Naive B cell (primary cell): ENCODE results near the gene XRCC2. TPM values are rescaled to one million over a fixed set of nuclear protein-coding genes. Genes with fewer than 3 reads are reported as not detected.
"Not testable (repeated sequence)": the region's sequence is repeated elsewhere in the genome, so short reads cannot be mapped to it uniquely, and the experiment has no call there.

Experiments used
- ATAC-seq, 2 donors: fragments of 150-1000 bp; cut with Tn5 transposase; 2 replicates each; pipeline ENCODE4 v1.10.0; 2021; ENCODE audit warnings: low read depth in 2 of 2, mild to moderate bottlenecking in 2 of 2, moderate library complexity in 2 of 2
- DNase-seq: peaks from one replicate; pipeline ENCODE4 v3.0.0; 2022
- H3K27ac Mint-ChIP-seq, 6 donors: one replicate each; pipeline ENCODE4 v1.8.0; 2020 to 2022; ENCODE audit warnings: mild to moderate bottlenecking in 6 of 6, mixed read lengths in 6 of 6, moderate library complexity in 5 of 6, inconsistent platforms in 2 of 6
- H3K27me3 Mint-ChIP-seq, 3 donors: one replicate each; pipeline ENCODE4 v1.8.0; 2021 to 2022; ENCODE audit warnings: mixed read lengths in 3 of 3, mild to moderate bottlenecking in 1 of 3
- H3K36me3 Mint-ChIP-seq, 2 donors: one replicate each; pipeline ENCODE4 v1.8.0; 2020 to 2022; ENCODE audit warnings: mixed read lengths in 2 of 2, inconsistent platforms in 1 of 2, mild to moderate bottlenecking in 1 of 2
- H3K4me1 Mint-ChIP-seq, 3 donors: one replicate each; pipeline ENCODE4 v1.8.0; 2020 to 2022; ENCODE audit warnings: mixed read lengths in 3 of 3, inconsistent platforms in 1 of 3, mild to moderate bottlenecking in 1 of 3, moderate library complexity in 1 of 3
- H3K4me3 Mint-ChIP-seq, 8 donors: one replicate each; pipeline ENCODE4 v1.8.0; 2020 to 2022; ENCODE audit warnings: mild to moderate bottlenecking in 8 of 8, mixed read lengths in 8 of 8, moderate library complexity in 8 of 8, inconsistent platforms in 2 of 8
- H3K9me3 Mint-ChIP-seq, 7 donors: one replicate each; pipeline ENCODE4 v1.8.0; 2020 to 2022; ENCODE audit warnings: mixed read lengths in 7 of 7, mild to moderate bottlenecking in 5 of 7, inconsistent platforms in 2 of 7, moderate library complexity in 1 of 7
- polyA plus RNA-seq, 6 donors: library from polyadenylated mRNA; unstranded; fragments of 300-500 nt; fragmentation: Illumina TruSeq; gene quantifications; one replicate each; pipeline ENCODE4 v1.2.3, GENCODE V29; 2021; ENCODE audit warnings: low read depth in 6 of 6

XRCC2 gene
- polyA plus RNA-seq, 6 donors from 2014 or later, result 0.21 to 1.2 (median 0.39) TPM; not detected in 2

DNA sequence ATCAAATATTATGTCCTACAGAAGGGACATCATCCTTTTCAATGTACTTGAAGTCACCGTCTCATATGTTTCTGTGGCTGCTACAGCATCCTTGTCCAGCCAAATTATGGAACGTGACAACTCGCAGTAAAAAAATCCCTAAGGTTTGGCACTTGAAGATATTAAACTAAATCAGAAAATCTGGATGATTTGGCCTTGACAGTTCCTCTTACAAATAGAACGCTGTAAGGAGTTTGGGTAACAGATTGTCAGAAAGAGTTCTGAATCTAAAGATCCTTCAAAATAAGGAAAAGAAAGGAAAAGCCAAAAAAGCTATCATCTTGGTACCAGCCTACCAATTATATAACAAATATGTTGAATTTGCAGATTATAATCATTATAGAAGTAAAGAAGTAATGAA, 21.0 kb downstream of the XRCC2 start:
- no peak for ATAC-seq
- DNase-seq, result no peak
- Mint-ChIP-seq H3K4me1 (no peaks in the 10 kb centered on the region), H3K4me3 (no peak overlapping the region), H3K27ac (no peak overlapping the region), H3K36me3 (peaks cover 0 to 3% of the 10 kb centered on the region in 2 donors), H3K9me3 (no peaks in the 10 kb centered on the region), H3K27me3 (no peaks in the 10 kb centered on the region)

- H3K36me3 Mint-ChIP-seq, result peaks cover 8 to 12% of the 10 kb centered on the region in 2 donors
- no peak for DNase-seq
- H3K9me3 Mint-ChIP-seq, result peaks cover 0 to 10% (median 0%) of the 10 kb centered on the region in 7 donors
- H3K27me3 Mint-ChIP-seq, result no peaks in the 10 kb centered on the region
- peaks cover 0 to 4% (median 0%) of the 10 kb centered on the region in 3 donors for H3K4me1 Mint-ChIP-seq
- H3K4me3 Mint-ChIP-seq, result no peak overlapping the region
- peak overlapping the region in 1 of 6 donors; percentile 47 for H3K27ac Mint-ChIP-seq
- ATAC-seq, result no peak
Measured at GRCh38 chr7:152649220-152649619, 26.7 kb downstream of the XRCC2 start.

GRCh38 chr7:152647009-152647408, 28.9 kb downstream of the XRCC2 start:
- Mint-ChIP-seq H3K9me3 (peaks cover 0 to 10% (median 0%) of the 10 kb centered on the region in 7 donors), H3K27ac (no peak overlapping the region), H3K36me3 (peaks cover 8 to 9% of the 10 kb centered on the region in 2 donors), H3K27me3 (no peaks in the 10 kb centered on the region), H3K4me3 (no peak overlapping the region), H3K4me1 (peaks cover 0 to 4% (median 0%) of the 10 kb centered on the region in 3 donors)
- no peak for DNase-seq
- ATAC-seq, result no peak

GRCh38 chr7:152646579-152646978, 29.4 kb downstream of the XRCC2 start:
- not testable (repeated sequence) for DNase-seq, H3K27me3 Mint-ChIP-seq, ATAC-seq, H3K36me3 Mint-ChIP-seq, H3K4me3 Mint-ChIP-seq, H3K4me1 Mint-ChIP-seq, H3K27ac Mint-ChIP-seq
- peaks cover 0 to 10% (median 0%) of the 10 kb centered on the region in 7 donors for H3K9me3 Mint-ChIP-seq

- DNase-seq, result no peak
- Mint-ChIP-seq H3K4me3 (no peak overlapping the region), H3K36me3 (peaks cover 5 to 8% of the 10 kb centered on the region in 2 donors), H3K9me3 (peaks cover 0 to 10% (median 0%) of the 10 kb centered on the region in 7 donors), H3K27me3 (no peaks in the 10 kb centered on the region), H3K4me1 (peaks cover 0 to 4% (median 0%) of the 10 kb centered on the region in 3 donors), H3K27ac (peak overlapping the region in 1 of 6 donors; percentile 32)
- ATAC-seq, result no peak
Measured at GRCh38 chr7:152643979-152644559, 31.9 kb downstream of the XRCC2 start.

GRCh38 chr7:152641384-152641783, 34.6 kb downstream of the XRCC2 start:
- Mint-ChIP-seq H3K27ac (peak overlapping the region in 1 of 6 donors; percentile 81), H3K36me3 (no peaks in the 10 kb centered on the region), H3K9me3 (peaks cover 0 to 3% (median 0%) of the 10 kb centered on the region in 7 donors), H3K27me3 (no peaks in the 10 kb centered on the region), H3K4me3 (no peak overlapping the region), H3K4me1 (peaks cover 0 to 4% (median 0%) of the 10 kb centered on the region in 3 donors)
- ATAC-seq (no peak), DNase-seq (no peak)

DNA sequence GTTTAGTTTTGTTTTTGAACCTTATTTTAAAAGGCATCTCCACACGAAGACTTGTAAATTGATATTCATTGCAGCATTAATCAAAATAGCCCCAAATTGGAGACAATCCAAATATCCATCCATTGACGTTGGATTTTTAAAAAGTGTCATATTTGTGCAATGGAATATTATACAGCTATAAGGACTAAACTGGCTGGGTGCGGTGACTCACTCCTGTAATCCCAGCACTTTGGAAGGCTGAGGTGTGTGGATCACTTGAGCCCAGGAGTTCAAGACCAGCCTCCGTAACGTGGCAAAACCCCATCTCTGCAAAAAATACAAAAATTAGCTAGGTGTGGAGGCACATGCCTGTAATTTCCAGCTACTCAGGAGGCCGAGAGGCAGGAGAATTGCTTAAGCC, 35.1 kb downstream of the XRCC2 start:
- ATAC-seq (no peak), DNase-seq (no peak)
- H3K27me3 Mint-ChIP-seq, result no peaks in the 10 kb centered on the region
- H3K4me3 Mint-ChIP-seq, result no peak overlapping the region
- no peaks in the 10 kb centered on the region for H3K36me3 Mint-ChIP-seq
- H3K9me3 Mint-ChIP-seq, result no peaks in the 10 kb centered on the region
- H3K27ac Mint-ChIP-seq, result no peak overlapping the region
- no peaks in the 10 kb centered on the region for H3K4me1 Mint-ChIP-seq

- no peaks in the 10 kb centered on the region for H3K9me3 Mint-ChIP-seq
- no peak for ATAC-seq
Measured at GRCh38 chr7:152637920-152638580, 37.9 kb downstream of the XRCC2 start.

DNA sequence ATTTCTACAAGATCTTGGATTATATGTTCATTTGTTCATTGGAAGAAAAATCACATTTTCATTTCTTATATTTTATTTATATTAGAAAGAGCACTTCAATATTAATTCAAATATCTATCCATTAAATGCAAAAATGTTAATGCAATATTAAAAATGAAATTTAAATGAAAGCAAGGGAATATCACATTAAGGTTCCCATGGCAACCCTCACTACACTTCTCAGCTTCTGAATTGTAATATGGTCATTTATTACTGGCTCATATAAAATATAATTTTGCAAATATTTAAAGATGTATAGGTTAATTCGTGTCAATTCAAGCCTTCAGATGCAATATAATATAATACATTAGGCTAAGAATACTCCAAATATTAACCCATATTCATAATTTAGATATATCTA, 38.8 kb downstream of the XRCC2 start:
- Mint-ChIP-seq H3K4me3 (no peak overlapping the region), H3K36me3 (no peaks in the 10 kb centered on the region), H3K4me1 (no peaks in the 10 kb centered on the region), H3K27ac (no peak overlapping the region), H3K9me3 (no peaks in the 10 kb centered on the region), H3K27me3 (peaks cover 0 to 9% (median 6%) of the 10 kb centered on the region in 3 donors)
- no peak for DNase-seq
- no peak for ATAC-seq

More at GRCh38 chr7:152637920-152638580, 37.9 kb downstream of the XRCC2 start:
- H3K36me3 Mint-ChIP-seq, result no peaks in the 10 kb centered on the region
- no peak overlapping the region for H3K27ac Mint-ChIP-seq
- no peak overlapping the region for H3K4me3 Mint-ChIP-seq
- no peaks in the 10 kb centered on the region for H3K4me1 Mint-ChIP-seq
- H3K27me3 Mint-ChIP-seq, result peaks cover 0 to 7% (median 6%) of the 10 kb centered on the region in 3 donors
- no peak for DNase-seq

GRCh38 chr7:152636441-152636840, 39.5 kb downstream of the XRCC2 start:
- H3K27ac Mint-ChIP-seq, result no peak overlapping the region
- H3K27me3 Mint-ChIP-seq, result peaks cover 0 to 9% (median 6%) of the 10 kb centered on the region in 3 donors
- ATAC-seq (no peak), DNase-seq (no peak)
- H3K9me3 Mint-ChIP-seq, result no peaks in the 10 kb centered on the region
- no peaks in the 10 kb centered on the region for H3K4me1 Mint-ChIP-seq
- no peaks in the 10 kb centered on the region for H3K36me3 Mint-ChIP-seq
- no peak overlapping the region for H3K4me3 Mint-ChIP-seq

DNA sequence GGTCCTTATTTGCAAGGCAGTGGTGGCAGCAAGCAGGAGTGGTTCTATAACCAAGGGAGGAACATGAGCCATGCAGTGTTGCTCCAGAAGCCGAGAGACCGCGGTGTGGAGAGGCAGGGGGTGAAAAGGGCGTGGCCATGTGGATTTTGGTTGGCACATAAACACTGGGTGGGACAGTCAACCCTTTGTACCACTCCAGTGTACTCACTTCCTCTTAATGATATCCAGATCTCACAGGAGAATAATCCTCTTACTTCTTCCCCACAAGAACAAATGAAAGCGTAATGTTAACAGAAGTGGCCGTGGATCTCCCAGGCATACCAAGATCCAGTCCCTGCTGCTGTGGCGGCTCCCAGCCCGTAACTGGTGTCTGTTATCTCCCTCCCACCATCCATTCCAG, 42.4 kb downstream of the XRCC2 start:
- no peak for DNase-seq
- peak in 1 of 2 donors; percentile 13 for ATAC-seq
- H3K36me3 Mint-ChIP-seq, result no peaks in the 10 kb centered on the region
- H3K27ac Mint-ChIP-seq, result peak overlapping the region in 1 of 6 donors; percentile 68
- no peak overlapping the region for H3K4me3 Mint-ChIP-seq
- H3K27me3 Mint-ChIP-seq, result peaks cover 0 to 20% (median 6%) of the 10 kb centered on the region in 3 donors
- no peaks in the 10 kb centered on the region for H3K4me1 Mint-ChIP-seq
- H3K9me3 Mint-ChIP-seq, result no peaks in the 10 kb centered on the region

GRCh38 chr7:152633072-152633471, 42.9 kb downstream of the XRCC2 start:
- H3K4me1 Mint-ChIP-seq, result no peaks in the 10 kb centered on the region
- peak overlapping the region in 1 of 6 donors; percentile 68 for H3K27ac Mint-ChIP-seq
- DNase-seq (no peak), ATAC-seq (no peak)
- H3K36me3 Mint-ChIP-seq, result no peaks in the 10 kb centered on the region
- peaks cover 0 to 20% (median 6%) of the 10 kb centered on the region in 3 donors for H3K27me3 Mint-ChIP-seq
- H3K4me3 Mint-ChIP-seq, result no peak overlapping the region
- H3K9me3 Mint-ChIP-seq, result no peaks in the 10 kb centered on the region

DNA sequence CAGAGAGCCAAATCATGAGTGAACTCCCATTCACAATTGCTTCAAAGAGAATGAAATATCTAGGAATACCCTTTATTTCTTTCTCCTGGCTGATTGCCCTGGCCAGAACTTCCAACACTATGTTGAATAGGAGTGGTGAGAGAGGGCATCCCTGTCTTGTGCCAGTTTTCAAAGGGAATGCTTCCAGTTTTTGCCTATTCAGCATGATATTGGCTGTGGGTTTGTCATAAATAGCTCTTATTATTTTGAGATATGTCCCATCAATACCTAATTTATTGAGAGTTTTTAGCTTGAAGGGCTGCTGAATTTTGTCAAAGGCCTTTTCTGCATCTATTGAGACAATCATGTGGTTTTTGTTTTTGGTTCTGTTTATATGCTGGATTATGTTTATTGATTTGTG, 47.2 kb downstream of the XRCC2 start:
- H3K27me3 Mint-ChIP-seq, result peaks cover 0 to 20% (median 0%) of the 10 kb centered on the region in 3 donors
- H3K36me3 Mint-ChIP-seq, H3K4me3 Mint-ChIP-seq: not testable (repeated sequence)

GRCh38 chr7:152624228-152624627, 51.7 kb downstream of the XRCC2 start:
- ATAC-seq (no peak), DNase-seq (no peak)
- no peaks in the 10 kb centered on the region for H3K36me3 Mint-ChIP-seq
- no peaks in the 10 kb centered on the region for H3K27me3 Mint-ChIP-seq
- H3K4me3 Mint-ChIP-seq, result no peak overlapping the region
- no peaks in the 10 kb centered on the region for H3K4me1 Mint-ChIP-seq
- H3K9me3 Mint-ChIP-seq, result peaks cover 0 to 2% (median 0%) of the 10 kb centered on the region in 7 donors
- H3K27ac Mint-ChIP-seq, result peak overlapping the region in 1 of 6 donors; percentile 59

More for the DNA sequence above, 47.2 kb downstream of the XRCC2 start:
- DNase-seq, H3K4me1 Mint-ChIP-seq, H3K9me3 Mint-ChIP-seq, H3K27ac Mint-ChIP-seq, ATAC-seq: not testable (repeated sequence)
